Mesothelial cell of epicardium (in vitro differentiated cells): ENCODE results near the gene SPEM1. TPM values are rescaled to one million over a fixed set of nuclear protein-coding genes. Genes with fewer than 3 reads are reported as not detected.

ENCODE experiments used
- DNase-seq, 2 experiments: peaks; one replicate each; pipeline ENCODE4 v3.0.0; 2021; ENCODE audit warnings: low spot score in 2 of 2; ENCODE audit not compliant: unreplicated experiment in 2 of 2
- H3K27ac Mint-ChIP-seq: 2 replicates; pipeline ENCODE4 v1.8.0; 2021; ENCODE audit warnings: mixed read lengths
- H3K27me3 Mint-ChIP-seq: 2 replicates; pipeline ENCODE4 v1.8.0; 2021; ENCODE audit warnings: low read depth, mixed read lengths
- H3K36me3 Mint-ChIP-seq: 2 replicates; pipeline ENCODE4 v1.8.0; 2021; ENCODE audit warnings: mixed read lengths
- H3K4me1 Mint-ChIP-seq: 2 replicates; pipeline ENCODE4 v1.8.0; 2021; ENCODE audit warnings: mixed read lengths
- H3K4me3 Mint-ChIP-seq: 2 replicates; pipeline ENCODE4 v1.8.0; 2021; ENCODE audit warnings: mild to moderate bottlenecking, moderate library complexity, mixed read lengths
- H3K9me3 Mint-ChIP-seq: 2 replicates; pipeline ENCODE4 v1.8.0; 2021; ENCODE audit warnings: mixed read lengths
- total RNA-seq: library from RNA; stranded (reverse); gene quantifications from 3 replicates; pipeline ENCODE4 v1.2.1, GENCODE V29; 2021
- TF ChIP-seq, protein P1 (sequence below): fragments of 200-600 bp; sonication (generic); IDR thresholded peaks from one replicate; pipeline ENCODE4 v1.5.0; 2021; ENCODE audit warnings: antibody characterized with exemption; ENCODE audit not compliant: unreplicated experiment

The SPEM1 gene
- total RNA-seq, 1 donor from 2014 or later: 0.38 TPM

DNA sequence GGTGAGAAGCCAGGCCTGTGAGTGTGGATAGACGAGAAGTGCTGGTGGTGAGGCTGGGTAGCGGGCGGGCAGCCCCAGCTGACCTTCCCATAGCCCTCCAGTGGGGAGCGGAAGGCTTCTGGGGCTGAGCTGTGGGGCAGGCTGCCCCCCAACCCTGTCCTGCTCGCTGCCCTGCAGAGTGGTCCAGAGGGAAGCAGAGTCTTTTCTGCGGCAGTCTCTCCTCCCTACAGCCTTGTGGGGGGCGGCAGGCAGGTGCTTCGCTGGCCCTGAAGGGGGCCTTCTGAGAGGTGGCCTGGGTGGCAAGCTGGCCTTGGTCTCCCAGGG lies 8.7 kb upstream of the SPEM1 start:
- no peak overlapping the region for H3K27ac Mint-ChIP-seq
- TF ChIP-seq, protein P1, sequence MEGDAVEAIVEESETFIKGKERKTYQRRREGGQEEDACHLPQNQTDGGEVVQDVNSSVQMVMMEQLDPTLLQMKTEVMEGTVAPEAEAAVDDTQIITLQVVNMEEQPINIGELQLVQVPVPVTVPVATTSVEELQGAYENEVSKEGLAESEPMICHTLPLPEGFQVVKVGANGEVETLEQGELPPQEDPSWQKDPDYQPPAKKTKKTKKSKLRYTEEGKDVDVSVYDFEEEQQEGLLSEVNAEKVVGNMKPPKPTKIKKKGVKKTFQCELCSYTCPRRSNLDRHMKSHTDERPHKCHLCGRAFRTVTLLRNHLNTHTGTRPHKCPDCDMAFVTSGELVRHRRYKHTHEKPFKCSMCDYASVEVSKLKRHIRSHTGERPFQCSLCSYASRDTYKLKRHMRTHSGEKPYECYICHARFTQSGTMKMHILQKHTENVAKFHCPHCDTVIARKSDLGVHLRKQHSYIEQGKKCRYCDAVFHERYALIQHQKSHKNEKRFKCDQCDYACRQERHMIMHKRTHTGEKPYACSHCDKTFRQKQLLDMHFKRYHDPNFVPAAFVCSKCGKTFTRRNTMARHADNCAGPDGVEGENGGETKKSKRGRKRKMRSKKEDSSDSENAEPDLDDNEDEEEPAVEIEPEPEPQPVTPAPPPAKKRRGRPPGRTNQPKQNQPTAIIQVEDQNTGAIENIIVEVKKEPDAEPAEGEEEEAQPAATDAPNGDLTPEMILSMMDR: no peak
- H3K4me1 Mint-ChIP-seq: peaks cover 19% of the 10 kb centered on the region
- H3K27me3 Mint-ChIP-seq: no peaks in the 10 kb centered on the region
- no peaks in the 10 kb centered on the region for H3K9me3 Mint-ChIP-seq
- H3K4me3 Mint-ChIP-seq: no peak overlapping the region
- peaks cover 35% of the 10 kb centered on the region for H3K36me3 Mint-ChIP-seq
- DNase-seq: no peak

DNA sequence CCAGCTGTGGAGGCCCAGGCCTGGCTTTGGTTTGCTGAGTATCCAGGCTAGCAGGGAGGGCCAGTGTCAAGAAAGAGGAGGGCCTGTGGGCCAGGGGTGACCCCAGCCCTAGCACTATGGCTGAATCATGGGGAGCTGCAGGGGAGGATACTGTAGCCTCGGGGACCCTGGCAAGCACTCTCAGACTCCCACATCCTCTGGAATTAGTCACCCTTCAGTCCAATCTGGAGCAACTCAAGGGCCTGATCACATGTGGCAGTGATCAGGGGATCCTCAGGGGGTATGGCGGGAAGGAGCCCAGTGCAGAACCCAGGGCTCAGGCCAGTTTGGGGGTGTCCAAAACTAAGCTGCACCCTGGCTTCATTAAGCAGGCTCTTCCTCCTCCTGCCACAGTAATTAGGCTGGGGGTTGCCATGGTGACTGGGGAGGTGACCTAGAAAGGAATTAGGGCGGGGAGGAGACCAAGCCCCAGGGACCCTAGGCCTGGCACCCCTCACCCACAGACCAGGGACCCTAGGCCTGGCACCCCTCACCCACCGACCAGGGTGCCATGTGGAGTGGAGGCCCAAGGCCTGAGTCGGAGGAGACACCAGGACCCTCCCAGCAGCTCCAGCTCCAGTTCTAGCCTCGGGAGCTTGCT lies 6.7 kb upstream of the SPEM1 start:
- Mint-ChIP-seq H3K4me1 (peaks cover 11% of the 10 kb centered on the region), H3K27ac (no peak overlapping the region), H3K36me3 (peaks cover 38% of the 10 kb centered on the region), H3K4me3 (no peak overlapping the region), H3K27me3 (no peaks in the 10 kb centered on the region), H3K9me3 (no peaks in the 10 kb centered on the region)
- no peak for DNase-seq
- TF ChIP-seq, protein P1: no peak

DNA sequence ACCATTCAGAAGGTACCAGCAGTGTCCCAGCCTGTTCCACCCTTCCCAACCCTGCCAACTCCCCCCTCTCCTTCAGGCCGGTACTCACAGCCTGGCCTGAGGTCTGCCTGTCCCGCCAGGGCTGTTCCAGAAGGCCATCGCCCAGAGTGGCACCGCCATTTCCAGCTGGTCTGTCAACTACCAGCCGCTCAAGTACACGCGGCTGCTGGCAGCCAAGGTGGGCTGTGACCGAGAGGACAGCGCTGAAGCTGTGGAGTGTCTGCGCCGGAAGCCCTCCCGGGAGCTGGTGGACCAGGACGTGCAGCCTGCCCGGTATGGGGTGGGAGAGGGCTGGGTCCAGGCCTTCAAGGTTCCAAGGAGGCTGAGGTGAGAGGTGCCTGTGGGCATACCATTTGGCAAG lies 5.3 kb upstream of the SPEM1 start:
- H3K36me3 Mint-ChIP-seq: peaks cover 29% of the 10 kb centered on the region
- H3K9me3 Mint-ChIP-seq: no peaks in the 10 kb centered on the region
- H3K27ac Mint-ChIP-seq: no peak overlapping the region
- no peaks in the 10 kb centered on the region for H3K27me3 Mint-ChIP-seq
- DNase-seq: no peak
- peaks cover 11% of the 10 kb centered on the region for H3K4me1 Mint-ChIP-seq
- H3K4me3 Mint-ChIP-seq: no peak overlapping the region
- TF ChIP-seq, protein P1: no peak

DNA sequence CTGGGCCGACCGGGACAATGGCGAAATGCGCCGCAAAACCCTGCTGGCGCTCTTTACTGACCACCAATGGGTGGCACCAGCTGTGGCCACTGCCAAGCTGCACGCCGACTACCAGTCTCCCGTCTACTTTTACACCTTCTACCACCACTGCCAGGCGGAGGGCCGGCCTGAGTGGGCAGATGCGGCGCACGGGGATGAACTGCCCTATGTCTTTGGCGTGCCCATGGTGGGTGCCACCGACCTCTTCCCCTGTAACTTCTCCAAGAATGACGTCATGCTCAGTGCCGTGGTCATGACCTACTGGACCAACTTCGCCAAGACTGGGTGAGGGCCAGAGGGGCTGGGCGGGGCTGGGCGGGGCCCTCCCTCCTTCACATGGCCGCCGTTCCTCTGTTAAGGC lies 4.3 kb upstream of the SPEM1 start:
- no peak for DNase-seq
- Mint-ChIP-seq H3K36me3 (peaks cover 21% of the 10 kb centered on the region), H3K27ac (no peak overlapping the region), H3K27me3 (no peaks in the 10 kb centered on the region), H3K4me3 (no peak overlapping the region), H3K9me3 (no peaks in the 10 kb centered on the region), H3K4me1 (peaks cover 11% of the 10 kb centered on the region)
- TF ChIP-seq, protein P1: no peak

DNA sequence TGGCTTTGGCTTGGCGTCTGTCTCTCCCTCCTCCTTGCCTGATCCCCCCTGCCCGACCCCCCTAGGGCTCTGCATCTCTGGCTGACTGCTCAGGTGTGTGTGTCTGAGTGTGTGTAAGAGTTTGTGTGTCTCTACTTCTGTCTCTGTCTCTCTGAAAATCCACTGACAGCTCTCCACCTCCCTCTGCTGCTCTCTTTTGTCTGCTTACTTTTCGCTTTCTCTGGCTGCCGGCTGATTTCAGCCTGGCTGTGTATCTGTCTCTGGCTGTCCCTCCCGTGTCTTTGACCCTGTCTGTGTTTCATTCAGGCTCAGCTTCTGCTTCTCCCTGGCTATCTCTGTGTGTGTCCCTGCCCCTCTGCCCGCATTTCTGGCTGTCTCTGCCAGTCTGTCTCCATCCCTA lies 3.8 kb upstream of the SPEM1 start:
- Mint-ChIP-seq H3K27ac (no peak overlapping the region), H3K36me3 (peaks cover 20% of the 10 kb centered on the region), H3K4me3 (no peak overlapping the region), H3K4me1 (peaks cover 11% of the 10 kb centered on the region), H3K9me3 (no peaks in the 10 kb centered on the region), H3K27me3 (no peaks in the 10 kb centered on the region)
- no peak for DNase-seq
- TF ChIP-seq, protein P1: no peak
